Natural killer cell treated with Interleukin-12 subunit alpha and Interleukin-12 subunit beta and Interleukin-15 and Interleukin-18, amount 100 ng/mL, for 72 hours (primary cell): Measurements from ENCODE around the gene PTPRN2. TPM values are rescaled to one million over a fixed set of nuclear protein-coding genes. Genes with fewer than 3 reads are reported as not detected.
"Not testable (repeated sequence)": the region's sequence is repeated elsewhere in the genome, so short reads cannot be mapped to it uniquely, and the experiment has no call there.

ENCODE experiments used
- ATAC-seq, 2 donors: fragments of 150-1000 bp; cut with Tn5 transposase in 1 of 2; sonication (Bioruptor Pico), chemical (Tn5 transposase) in 1 of 2; 2 replicates each; pipeline ENCODE4 v1.10.0; 2021
- DNase-seq: peaks from one replicate; pipeline ENCODE4 v3.0.0; 2022; ENCODE audit warnings: low spot score
- H3K27ac Mint-ChIP-seq, 2 donors: 1 replicate in 1 of 2; 2 replicates in 1 of 2; pipeline ENCODE4 v1.8.0; 2022; ENCODE audit warnings: mixed read lengths in 2 of 2, mild to moderate bottlenecking in 1 of 2, moderate library complexity in 1 of 2
- H3K27me3 Mint-ChIP-seq, 2 donors: 1 replicate in 1 of 2; 2 replicates in 1 of 2; pipeline ENCODE4 v1.8.0; 2022; ENCODE audit warnings: mixed read lengths in 2 of 2
- H3K36me3 Mint-ChIP-seq: one replicate; pipeline ENCODE4 v1.8.0; 2022; ENCODE audit warnings: mixed read lengths
- H3K4me1 Mint-ChIP-seq, 2 donors: 1 replicate in 1 of 2; 2 replicates in 1 of 2; pipeline ENCODE4 v1.8.0; 2022; ENCODE audit warnings: low read depth in 2 of 2, mixed read lengths in 2 of 2, mild to moderate bottlenecking in 1 of 2
- H3K4me3 Mint-ChIP-seq: one replicate; pipeline ENCODE4 v1.8.0; 2022; ENCODE audit warnings: mixed read lengths
- H3K9me3 Mint-ChIP-seq: 2 replicates; pipeline ENCODE4 v1.8.0; 2022; ENCODE audit warnings: mixed read lengths
- total RNA-seq, 2 donors: library from RNA; stranded (reverse); gene quantifications; one replicate each; pipeline ENCODE4 v1.2.3, GENCODE V29; 2022

Gene PTPRN2
- total RNA-seq, 2 donors from 2014 or later, result 0.17 to 0.74 TPM

- Mint-ChIP-seq H3K9me3 (peaks cover 7% of the 10 kb centered on the region), H3K36me3 (peaks cover 6% of the 10 kb centered on the region), H3K27me3 (peaks cover 0 to 2% of the 10 kb centered on the region in 2 donors), H3K4me3 (no peak overlapping the region), H3K27ac (no peak overlapping the region), H3K4me1 (no peaks in the 10 kb centered on the region)
- ATAC-seq (peak in 1 of 2 donors; percentile 20), DNase-seq (no peak)
Observed at GRCh38 chr7:158415316-158415715, 172.3 kb downstream of the PTPRN2 start.

GRCh38 chr7:158414486-158414961, 173.1 kb downstream of the PTPRN2 start:
- Mint-ChIP-seq H3K4me3 (no peak overlapping the region), H3K4me1 (no peaks in the 10 kb centered on the region), H3K9me3 (peaks cover 7% of the 10 kb centered on the region), H3K27ac (no peak overlapping the region), H3K36me3 (peaks cover 6% of the 10 kb centered on the region), H3K27me3 (no peaks in the 10 kb centered on the region)
- no peak for ATAC-seq
- no peak for DNase-seq

GRCh38 chr7:158414002-158414401, 173.6 kb downstream of the PTPRN2 start:
- H3K4me1 Mint-ChIP-seq, result no peaks in the 10 kb centered on the region
- no peak for DNase-seq
- H3K36me3 Mint-ChIP-seq, result peaks cover 6% of the 10 kb centered on the region
- H3K4me3 Mint-ChIP-seq, result no peak overlapping the region
- no peak for ATAC-seq
- peaks cover 7% of the 10 kb centered on the region for H3K9me3 Mint-ChIP-seq
- H3K27ac Mint-ChIP-seq, result no peak overlapping the region
- H3K27me3 Mint-ChIP-seq, result no peaks in the 10 kb centered on the region

GRCh38 chr7:158411232-158411950, 176.2 kb downstream of the PTPRN2 start:
- Mint-ChIP-seq H3K4me1 (no peaks in the 10 kb centered on the region), H3K27ac (no peak overlapping the region), H3K36me3 (no peaks in the 10 kb centered on the region), H3K27me3 (no peaks in the 10 kb centered on the region), H3K4me3 (no peak overlapping the region), H3K9me3 (no peaks in the 10 kb centered on the region)
- no peak for DNase-seq
- peak in 1 of 2 donors; percentile 6 for ATAC-seq

GRCh38 chr7:158410720-158411119, 176.9 kb downstream of the PTPRN2 start:
- no peaks in the 10 kb centered on the region for H3K4me1 Mint-ChIP-seq
- no peak for DNase-seq
- H3K27ac Mint-ChIP-seq, result no peak overlapping the region
- no peak overlapping the region for H3K4me3 Mint-ChIP-seq
- no peaks in the 10 kb centered on the region for H3K36me3 Mint-ChIP-seq
- H3K27me3 Mint-ChIP-seq, result no peaks in the 10 kb centered on the region
- peak; percentile 55 to 61 for ATAC-seq
- no peaks in the 10 kb centered on the region for H3K9me3 Mint-ChIP-seq

GRCh38 chr7:158409816-158410330, 177.8 kb downstream of the PTPRN2 start:
- H3K36me3 Mint-ChIP-seq, result no peaks in the 10 kb centered on the region

GRCh38 chr7:158409120-158409519, 178.5 kb downstream of the PTPRN2 start:
- ATAC-seq, result peak; percentile 18 to 57

More at GRCh38 chr7:158409816-158410330, 177.8 kb downstream of the PTPRN2 start:
- no peak for ATAC-seq
- no peaks in the 10 kb centered on the region for H3K4me1 Mint-ChIP-seq
- H3K27me3 Mint-ChIP-seq, result no peaks in the 10 kb centered on the region
- H3K9me3 Mint-ChIP-seq, result no peaks in the 10 kb centered on the region
- DNase-seq, result no peak
- no peak overlapping the region for H3K27ac Mint-ChIP-seq
- H3K4me3 Mint-ChIP-seq, result no peak overlapping the region

GRCh38 chr7:158408318-158408920, 179.2 kb downstream of the PTPRN2 start:
- DNase-seq (no peak), ATAC-seq (no peak)
- Mint-ChIP-seq H3K27me3 (no peaks in the 10 kb centered on the region), H3K4me3 (no peak overlapping the region), H3K4me1 (no peaks in the 10 kb centered on the region), H3K9me3 (no peaks in the 10 kb centered on the region), H3K36me3 (no peaks in the 10 kb centered on the region), H3K27ac (no peak overlapping the region)

More at GRCh38 chr7:158409120-158409519, 178.5 kb downstream of the PTPRN2 start:
- Mint-ChIP-seq H3K27ac (no peak overlapping the region), H3K4me3 (no peak overlapping the region), H3K9me3 (no peaks in the 10 kb centered on the region), H3K36me3 (no peaks in the 10 kb centered on the region), H3K27me3 (no peaks in the 10 kb centered on the region), H3K4me1 (no peaks in the 10 kb centered on the region)
- DNase-seq, result no peak

- no peak overlapping the region for H3K4me3 Mint-ChIP-seq
- ATAC-seq (no peak), DNase-seq (no peak)
- no peaks in the 10 kb centered on the region for H3K36me3 Mint-ChIP-seq
- no peak overlapping the region for H3K27ac Mint-ChIP-seq
- H3K4me1 Mint-ChIP-seq, result no peaks in the 10 kb centered on the region
- no peaks in the 10 kb centered on the region for H3K9me3 Mint-ChIP-seq
- H3K27me3 Mint-ChIP-seq, result no peaks in the 10 kb centered on the region
Observed at GRCh38 chr7:158407581-158408317, 179.9 kb downstream of the PTPRN2 start.

GRCh38 chr7:158406801-158407200, 180.8 kb downstream of the PTPRN2 start:
- Mint-ChIP-seq H3K36me3 (no peaks in the 10 kb centered on the region), H3K27ac (no peak overlapping the region), H3K4me1 (no peaks in the 10 kb centered on the region), H3K9me3 (no peaks in the 10 kb centered on the region), H3K27me3 (no peaks in the 10 kb centered on the region), H3K4me3 (no peak overlapping the region)
- DNase-seq (no peak), ATAC-seq (no peak)

GRCh38 chr7:158406364-158406763, 181.3 kb downstream of the PTPRN2 start:
- H3K4me3 Mint-ChIP-seq, result no peak overlapping the region
- no peaks in the 10 kb centered on the region for H3K9me3 Mint-ChIP-seq
- H3K36me3 Mint-ChIP-seq, result no peaks in the 10 kb centered on the region
- DNase-seq (no peak), ATAC-seq (no peak)
- H3K27me3 Mint-ChIP-seq, result no peaks in the 10 kb centered on the region
- H3K4me1 Mint-ChIP-seq, result no peaks in the 10 kb centered on the region
- no peak overlapping the region for H3K27ac Mint-ChIP-seq

GRCh38 chr7:158405771-158406170, 181.9 kb downstream of the PTPRN2 start:
- not testable (repeated sequence) for H3K36me3 Mint-ChIP-seq, H3K27ac Mint-ChIP-seq, H3K4me1 Mint-ChIP-seq, ATAC-seq, H3K4me3 Mint-ChIP-seq, DNase-seq, H3K9me3 Mint-ChIP-seq, H3K27me3 Mint-ChIP-seq

- Mint-ChIP-seq H3K9me3 (no peaks in the 10 kb centered on the region), H3K36me3 (no peaks in the 10 kb centered on the region), H3K27me3 (no peaks in the 10 kb centered on the region), H3K4me1 (no peaks in the 10 kb centered on the region), H3K27ac (no peak overlapping the region), H3K4me3 (no peak overlapping the region)
- ATAC-seq, result no peak
- no peak for DNase-seq
Observed at GRCh38 chr7:158405324-158405723, 182.3 kb downstream of the PTPRN2 start.
